Bone marrow (tissue), 2 donors: ENCODE measurements around the gene SNRPE.

Experiments
- DNase-seq, 2 donors: peaks; one replicate each; lab custom pipeline; 2025; lab: John Stamatoyannopoulos, UW

Gene SNRPE

GRCh38 chr1:203880606-203881005 is 19.2 kb downstream of the SNRPE start:
- DNase-seq, result no peak

- DNase-seq, result no peak
Measured at GRCh38 chr1:203888807-203889251, 27.4 kb downstream of the SNRPE start.

- no peak for DNase-seq
Measured at GRCh38 chr1:203891950-203892349, 30.6 kb downstream of the SNRPE start.

- DNase-seq, result no peak
Measured at GRCh38 chr1:203898458-203899352, 37.3 kb downstream of the SNRPE start.

- no peak for DNase-seq
Measured at GRCh38 chr1:203899353-203899716, 37.9 kb downstream of the SNRPE start.

- DNase-seq, result no peak
Measured at GRCh38 chr1:203899869-203900714, 38.7 kb downstream of the SNRPE start.

GRCh38 chr1:203901581-203901980 is 40.2 kb downstream of the SNRPE start:
- DNase-seq, result no peak

- no peak for DNase-seq
Measured at GRCh38 chr1:203905275-203905674, 43.9 kb downstream of the SNRPE start.

GRCh38 chr1:203906932-203907331 is 45.5 kb downstream of the SNRPE start:
- DNase-seq, result no peak

- DNase-seq, result no peak
Measured at GRCh38 chr1:203907901-203908300, 46.5 kb downstream of the SNRPE start.

GRCh38 chr1:203911806-203912205 is 50.4 kb downstream of the SNRPE start:
- DNase-seq, result no peak

GRCh38 chr1:203913073-203913521 is 51.7 kb downstream of the SNRPE start:
- DNase-seq, result no peak

GRCh38 chr1:203914292-203914691 is 52.9 kb downstream of the SNRPE start:
- DNase-seq, result no peak

- no peak for DNase-seq
Measured at GRCh38 chr1:203915811-203916210, 54.4 kb downstream of the SNRPE start.

- no peak for DNase-seq
Measured at GRCh38 chr1:203916756-203917155, 55.4 kb downstream of the SNRPE start.
